Melanocyte of skin (primary cell): ENCODE results near the gene BRD9. TPM values are rescaled to one million over a fixed set of nuclear protein-coding genes. Genes with fewer than 3 reads are reported as not detected.

Experiments
- total RNA-seq, 2 donors: library from RNA; depleted of rRNA; stranded (reverse); fragments of >200 nt; gene quantifications; 2 replicates each; pipeline ENCODE4 v1.2.3, GENCODE V29; 2012

Gene BRD9
- total RNA-seq, result 10 to 100 TPM; 23.7 to 31.3 TPM

GRCh38 chr5:892394-893136 lies at the start of gene BRD9, which contains the start of gene TRIP13:
Gene BRD9, minus strand, starts transcription at chr5:892801. Its CDS starts 144 bp downstream, at chr5:892657.
Gene TRIP13, plus strand, starts transcription at chr5:892884. Its CDS starts 115 bp downstream, at chr5:892999.

GRCh38 chr5:850511-851006 lies 42.0 kb downstream of the BRD9 start, which contains the start of gene ZDHHC11:
Gene ZDHHC11, minus strand, starts transcription at chr5:850986. Its CDS starts 384 bp downstream, at chr5:850602.

Other genes starting within 250 kb of the BRD9 start
- 1 to 10 TPM; 1.7 to 3.4 TPM for gene TPPP, start 199.4 kb downstream of the BRD9 start, total RNA-seq
- gene ZDHHC11B, start 108.1 kb downstream of the BRD9 start, total RNA-seq, result under 1 TPM in 1 of 2 donors, not detected in 1; 0.34 TPM
- gene ZDHHC11, start 41.8 kb downstream of the BRD9 start, total RNA-seq, result 1 to 10 TPM; 5.0 to 5.9 TPM
- 10 to 100 TPM; 20.0 to 50.0 TPM for gene TRIP13, start 83 bp upstream of the BRD9 start, total RNA-seq
- gene NKD2, start 116.0 kb upstream of the BRD9 start, total RNA-seq, result not detected
- gene SLC12A7, start 219.3 kb upstream of the BRD9 start, total RNA-seq, result 10 to 100 TPM; 21.3 to 34.3 TPM